ENCODE results near the gene MYO1H. TPM values are rescaled to one million over a fixed set of nuclear protein-coding genes. Genes with fewer than 3 reads are reported as not detected.

The MYO1H gene
- total and polyA plus RNA-seq, 2 experiments from 2014 or later, result not detected

GRCh38 chr12:109463756-109464155 lies 116.1 kb downstream of the MYO1H start:
- H3K4me1 ChIP-seq (ENCODE audit: insufficient read depth), result peaks cover 71% of the 10 kb centered on the region
- H3K9me2 ChIP-seq (ENCODE audit: insufficient read depth), result no peaks in the 10 kb centered on the region
- peaks cover 93% of the 10 kb centered on the region for H3K79me2 ChIP-seq (replicated peaks; ENCODE audit: insufficient read depth)
- Mint-ChIP-seq H3K9me3 (no peaks in the 10 kb centered on the region), H3K27me3 (ENCODE audit: insufficient read depth, low read depth, poor library complexity) (peaks cover 15% of the 10 kb centered on the region), H3K4me1 (peaks cover 82% of the 10 kb centered on the region), H3K4me3 (peak overlapping the region; percentile 25; the same call in 2 of the 3 replicates), H3K36me3 (ENCODE audit: low read depth) (peaks cover 21% of the 10 kb centered on the region), H3K27ac (peak overlapping the region; percentile 91)
- no peak for TF ChIP-seq NANOG (IDR thresholded peaks at IDR 0.05; ENCODE audit: borderline replicate concordance)
- TF ChIP-seq CREB1 (CRISPR knock-in tag; IDR thresholded peaks at IDR 0.05; ENCODE audit: low read depth), result no peak
- no peak for TF ChIP-seq EZH2phosphoT487 (IDR thresholded peaks at IDR 0.05; ENCODE audit: unreplicated experiment)
- no peak for TF ChIP-seq ZNF331 (CRISPR knock-in tag; IDR thresholded peaks at IDR 0.05; ENCODE audit: low read depth)
- TF ChIP-seq STAT1 (IDR thresholded peaks at IDR 0.05; ENCODE audit: unreplicated experiment), result no peak
- no peak for TF ChIP-seq ZNF462 (CRISPR knock-in tag; IDR thresholded peaks at IDR 0.05)
- TF ChIP-seq EZH2 (IDR thresholded peaks at IDR 0.05; ENCODE audit: low read depth, unreplicated experiment), result no peak
- no peak for TF ChIP-seq JUNB (IDR thresholded peaks at IDR 0.05; ENCODE audit: unreplicated experiment)
- no peak for TF ChIP-seq ETS1 (IDR thresholded peaks at IDR 0.05)
- no peak for TF ChIP-seq REST (IDR thresholded peaks at IDR 0.05; ENCODE audit: unreplicated experiment)
- no peak for TF ChIP-seq POLR2AphosphoS5 (IDR thresholded peaks at IDR 0.05; ENCODE audit: low read depth)
- no peak for TF ChIP-seq CTCF (conservative IDR thresholded peaks at IDR 0.05; ENCODE audit: low read depth in 2 of 2)
- no peak for TF ChIP-seq ZNF114 (CRISPR knock-in tag; IDR thresholded peaks at IDR 0.05)
- H4K20me1 ChIP-seq (replicated peaks; ENCODE audit: insufficient read depth), result peaks cover 9% of the 10 kb centered on the region; the same call in 1 of the 2 replicates
- peak overlapping the region; percentile 50 for H3K4me2 ChIP-seq
- peak overlapping the region; percentile 89 for H3K27ac ChIP-seq (ENCODE audit: low read depth)
- peaks cover 5% of the 10 kb centered on the region; the same call in 1 of the 2 replicates for H3F3A ChIP-seq (replicated peaks; ENCODE audit: low read depth)
- H3K27me3 ChIP-seq (ENCODE audit: insufficient read depth), result no peaks in the 10 kb centered on the region
- no peaks in the 10 kb centered on the region; the same call in 1 of the 2 replicates for H3K36me3 ChIP-seq (ENCODE audit: insufficient read depth)
- ATAC-seq, result no peak; the same call in 2 of the 3 replicates
- peak overlapping the region; percentile 34 for H3K4me3 ChIP-seq
- no peak for DNase-seq (ENCODE audit: low spot score)
- H2AFZ ChIP-seq, result no peak overlapping the region

Data from GM23338 (cell line).